ENCODE data around the gene FBXW11.

GRCh38 chr5:171827162-171827561 is 179.3 kb downstream of the FBXW11 start:
- TF ChIP-seq, protein P1, sequence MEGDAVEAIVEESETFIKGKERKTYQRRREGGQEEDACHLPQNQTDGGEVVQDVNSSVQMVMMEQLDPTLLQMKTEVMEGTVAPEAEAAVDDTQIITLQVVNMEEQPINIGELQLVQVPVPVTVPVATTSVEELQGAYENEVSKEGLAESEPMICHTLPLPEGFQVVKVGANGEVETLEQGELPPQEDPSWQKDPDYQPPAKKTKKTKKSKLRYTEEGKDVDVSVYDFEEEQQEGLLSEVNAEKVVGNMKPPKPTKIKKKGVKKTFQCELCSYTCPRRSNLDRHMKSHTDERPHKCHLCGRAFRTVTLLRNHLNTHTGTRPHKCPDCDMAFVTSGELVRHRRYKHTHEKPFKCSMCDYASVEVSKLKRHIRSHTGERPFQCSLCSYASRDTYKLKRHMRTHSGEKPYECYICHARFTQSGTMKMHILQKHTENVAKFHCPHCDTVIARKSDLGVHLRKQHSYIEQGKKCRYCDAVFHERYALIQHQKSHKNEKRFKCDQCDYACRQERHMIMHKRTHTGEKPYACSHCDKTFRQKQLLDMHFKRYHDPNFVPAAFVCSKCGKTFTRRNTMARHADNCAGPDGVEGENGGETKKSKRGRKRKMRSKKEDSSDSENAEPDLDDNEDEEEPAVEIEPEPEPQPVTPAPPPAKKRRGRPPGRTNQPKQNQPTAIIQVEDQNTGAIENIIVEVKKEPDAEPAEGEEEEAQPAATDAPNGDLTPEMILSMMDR (IDR thresholded peaks at IDR 0.05; ENCODE audit: insufficient read depth, low read depth, low read length): no peak
- no peak for TF ChIP-seq EZH2 (IDR thresholded peaks at IDR 0.05; ENCODE audit: insufficient read depth, low read length)

Measured in astrocyte (in vitro differentiated cells and primary cell).